SK-N-MC (cell line): Measurements from ENCODE around the gene WFDC5.

Source experiments
- DNase-seq: peaks from one replicate; pipeline ENCODE4 v3.0.0-alpha.2; 2011; ENCODE audit warnings: low read depth, low spot score
- H3K27ac ChIP-seq: fragments of 200-600 bp; sonication (generic); 2 replicates; pipeline ENCODE4 v1.5.1; 2016; ENCODE audit warnings: mixed run types
- H3K36me3 ChIP-seq: fragments of 200-600 bp; sonication (generic); 2 replicates; pipeline ENCODE4 v1.6.1; 2017; ENCODE audit warnings: antibody characterized with exemption, low read length, mixed read lengths; ENCODE audit not compliant: insufficient read depth
- H3K4me3 ChIP-seq: fragments of 200-600 bp; sonication (generic); 2 replicates; pipeline ENCODE4 v1.5.1; 2016
- H3K9ac ChIP-seq: fragments of 200-600 bp; sonication (generic); 2 replicates; pipeline ENCODE4 v1.8.0; 2017; ENCODE audit warnings: mixed run types, mixed read lengths; ENCODE audit not compliant: insufficient read length
- H3K9me3 ChIP-seq: fragments of 200-600 bp; sonication (generic); 2 replicates; pipeline ENCODE4 v1.6.1; 2017; ENCODE audit warnings: low read depth, mild to moderate bottlenecking, antibody characterized with exemption, low read length, moderate library complexity, mixed read lengths
- EZH2 ChIP-seq: fragments of 200-600 bp; sonication (generic); IDR thresholded peaks from one replicate; pipeline ENCODE4 v1.6.1; 2017; ENCODE audit warnings: antibody characterized with exemption
- FOXP2 ChIP-seq: optimal IDR thresholded peaks from 2 replicates; pipeline ENCODE3; 2011; ENCODE audit warnings: mild to moderate bottlenecking, moderate library complexity; ENCODE audit not compliant: insufficient read depth; ENCODE audit errors: extremely low read length, control extremely low read depth
- POLR2AphosphoS5 ChIP-seq: IDR thresholded peaks from 2 replicates; pipeline ENCODE4 v1.6.1; 2012; ENCODE audit warnings: mild to moderate bottlenecking, low read depth, low read length, borderline replicate concordance

Gene WFDC5

GRCh38 chr20:45087097-45087790 is 27.7 kb downstream of the WFDC5 start:
- Histone ChIP-seq H3K9me3 (no peaks in the 10 kb centered on the region), H3K4me3 (no peak overlapping the region), H3K27ac (no peak overlapping the region), H3K9ac (no peak overlapping the region), H3K36me3 (no peaks in the 10 kb centered on the region; the same call in 1 of the 2 replicates)
- no peak for DNase-seq
- no peak for TF ChIP-seq EZH2
- TF ChIP-seq POLR2AphosphoS5, result no peak
- TF ChIP-seq FOXP2, result no peak

- Histone ChIP-seq H3K36me3 (peaks cover under 1% of the 10 kb centered on the region), H3K27ac (no peak overlapping the region), H3K9ac (no peak overlapping the region), H3K4me3 (no peak overlapping the region), H3K9me3 (no peaks in the 10 kb centered on the region)
- DNase-seq, result no peak
- TF ChIP-seq POLR2AphosphoS5, result no peak
- TF ChIP-seq EZH2, result no peak
- no peak for TF ChIP-seq FOXP2
Observed at GRCh38 chr20:45085867-45086266, 29.1 kb downstream of the WFDC5 start.

GRCh38 chr20:45085289-45085688 is 29.7 kb downstream of the WFDC5 start:
- H3K36me3 ChIP-seq, result peaks cover 4% of the 10 kb centered on the region
- no peak overlapping the region for H3K9ac ChIP-seq
- H3K4me3 ChIP-seq, result no peak overlapping the region
- TF ChIP-seq FOXP2, result no peak
- TF ChIP-seq POLR2AphosphoS5, result no peak
- TF ChIP-seq EZH2, result no peak
- H3K27ac ChIP-seq, result no peak overlapping the region
- DNase-seq, result no peak
- H3K9me3 ChIP-seq, result no peaks in the 10 kb centered on the region

GRCh38 chr20:45083127-45083526 is 31.8 kb downstream of the WFDC5 start:
- no peak overlapping the region for H3K4me3 ChIP-seq
- no peaks in the 10 kb centered on the region for H3K9me3 ChIP-seq
- H3K9ac ChIP-seq, result no peak overlapping the region
- H3K36me3 ChIP-seq, result peaks cover 4% of the 10 kb centered on the region
- no peak for DNase-seq
- TF ChIP-seq FOXP2, result no peak
- no peak for TF ChIP-seq POLR2AphosphoS5
- no peak for TF ChIP-seq EZH2
- H3K27ac ChIP-seq, result no peak overlapping the region

GRCh38 chr20:45082468-45082867 is 32.5 kb downstream of the WFDC5 start:
- TF ChIP-seq POLR2AphosphoS5 (no peak), FOXP2 (no peak), EZH2 (no peak)
- no peak overlapping the region for H3K4me3 ChIP-seq

GRCh38 chr20:45080867-45081624 is 33.9 kb downstream of the WFDC5 start:
- H3K9ac ChIP-seq, result no peak overlapping the region
- peaks cover 4% of the 10 kb centered on the region for H3K36me3 ChIP-seq
- DNase-seq, result no peak
- no peaks in the 10 kb centered on the region for H3K9me3 ChIP-seq
- no peak overlapping the region for H3K27ac ChIP-seq
- TF ChIP-seq EZH2, result no peak
- no peak for TF ChIP-seq POLR2AphosphoS5
- no peak for TF ChIP-seq FOXP2
- H3K4me3 ChIP-seq, result no peak overlapping the region

More at GRCh38 chr20:45082468-45082867, 32.5 kb downstream of the WFDC5 start:
- no peak for DNase-seq
- H3K9ac ChIP-seq, result no peak overlapping the region
- no peak overlapping the region for H3K27ac ChIP-seq
- H3K9me3 ChIP-seq, result no peaks in the 10 kb centered on the region
- H3K36me3 ChIP-seq, result peaks cover 4% of the 10 kb centered on the region

GRCh38 chr20:45077559-45077958 is 37.4 kb downstream of the WFDC5 start:
- DNase-seq, result no peak
- no peak overlapping the region for H3K9ac ChIP-seq
- no peak for TF ChIP-seq EZH2
- TF ChIP-seq POLR2AphosphoS5, result no peak
- TF ChIP-seq FOXP2, result no peak
- no peaks in the 10 kb centered on the region for H3K9me3 ChIP-seq
- no peak overlapping the region for H3K4me3 ChIP-seq
- H3K36me3 ChIP-seq, result peaks cover 4% of the 10 kb centered on the region
- no peak overlapping the region for H3K27ac ChIP-seq

- Histone ChIP-seq H3K4me3 (no peak overlapping the region), H3K27ac (no peak overlapping the region), H3K9ac (no peak overlapping the region), H3K36me3 (no peaks in the 10 kb centered on the region; the same call in 1 of the 2 replicates), H3K9me3 (no peaks in the 10 kb centered on the region)
- no peak for DNase-seq
- no peak for TF ChIP-seq EZH2
- TF ChIP-seq POLR2AphosphoS5, result no peak
- no peak for TF ChIP-seq FOXP2
Observed at GRCh38 chr20:45073221-45073620, 41.8 kb downstream of the WFDC5 start.
